ES-I3 (cell line): ENCODE measurements around the gene GGN.
"Not testable (repeated sequence)": the region's sequence is repeated elsewhere in the genome, so short reads cannot be mapped to it uniquely, and the experiment has no call there.

Source experiments
- H3K36me3 ChIP-seq: 2 replicates; pipeline ENCODE4 v1.6.1; 2013; ENCODE audit warnings: mild to moderate bottlenecking, low read length, control low read depth, moderate library complexity; ENCODE audit not compliant: insufficient read depth
- H3K4me1 ChIP-seq: 2 replicates; pipeline ENCODE4 v1.6.1; 2013; ENCODE audit warnings: mild to moderate bottlenecking, control low read depth, low read length; ENCODE audit not compliant: insufficient read depth
- H3K9ac ChIP-seq: 2 replicates; pipeline ENCODE4 v1.6.1; 2013; ENCODE audit warnings: low read depth, mild to moderate bottlenecking, low read length, moderate library complexity
- H3K9me3 ChIP-seq: 2 replicates; pipeline ENCODE4 v1.6.1; 2013; ENCODE audit warnings: mild to moderate bottlenecking, low read length, moderate library complexity; ENCODE audit not compliant: control insufficient read depth, insufficient read depth

Gene GGN

DNA sequence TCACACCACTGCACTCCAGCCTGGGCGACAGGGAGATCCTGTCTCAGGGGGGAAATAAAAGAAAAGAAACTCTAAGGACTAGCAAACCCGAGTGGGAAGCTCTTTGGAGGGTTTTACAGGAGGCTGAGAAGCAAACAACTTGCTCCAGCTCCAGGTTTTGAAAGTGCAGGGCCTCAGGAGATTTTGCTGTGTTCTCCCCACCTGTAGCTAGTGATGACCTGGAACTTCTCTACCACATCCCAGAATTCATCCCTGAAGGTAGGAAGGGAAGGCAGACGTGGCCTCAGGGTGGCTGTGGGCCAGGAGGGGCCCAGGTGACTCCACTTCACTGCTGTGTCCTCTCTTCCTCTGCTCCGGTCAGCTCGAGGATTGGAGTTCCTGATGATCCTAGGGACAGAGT lies 29.8 kb downstream of the GGN start:
- Histone ChIP-seq H3K9me3 (no peaks in the 10 kb centered on the region), H3K36me3 (no peaks in the 10 kb centered on the region), H3K9ac (no peak overlapping the region), H3K4me1 (peaks cover 5% of the 10 kb centered on the region; the same call in 1 of the 2 replicates)

DNA sequence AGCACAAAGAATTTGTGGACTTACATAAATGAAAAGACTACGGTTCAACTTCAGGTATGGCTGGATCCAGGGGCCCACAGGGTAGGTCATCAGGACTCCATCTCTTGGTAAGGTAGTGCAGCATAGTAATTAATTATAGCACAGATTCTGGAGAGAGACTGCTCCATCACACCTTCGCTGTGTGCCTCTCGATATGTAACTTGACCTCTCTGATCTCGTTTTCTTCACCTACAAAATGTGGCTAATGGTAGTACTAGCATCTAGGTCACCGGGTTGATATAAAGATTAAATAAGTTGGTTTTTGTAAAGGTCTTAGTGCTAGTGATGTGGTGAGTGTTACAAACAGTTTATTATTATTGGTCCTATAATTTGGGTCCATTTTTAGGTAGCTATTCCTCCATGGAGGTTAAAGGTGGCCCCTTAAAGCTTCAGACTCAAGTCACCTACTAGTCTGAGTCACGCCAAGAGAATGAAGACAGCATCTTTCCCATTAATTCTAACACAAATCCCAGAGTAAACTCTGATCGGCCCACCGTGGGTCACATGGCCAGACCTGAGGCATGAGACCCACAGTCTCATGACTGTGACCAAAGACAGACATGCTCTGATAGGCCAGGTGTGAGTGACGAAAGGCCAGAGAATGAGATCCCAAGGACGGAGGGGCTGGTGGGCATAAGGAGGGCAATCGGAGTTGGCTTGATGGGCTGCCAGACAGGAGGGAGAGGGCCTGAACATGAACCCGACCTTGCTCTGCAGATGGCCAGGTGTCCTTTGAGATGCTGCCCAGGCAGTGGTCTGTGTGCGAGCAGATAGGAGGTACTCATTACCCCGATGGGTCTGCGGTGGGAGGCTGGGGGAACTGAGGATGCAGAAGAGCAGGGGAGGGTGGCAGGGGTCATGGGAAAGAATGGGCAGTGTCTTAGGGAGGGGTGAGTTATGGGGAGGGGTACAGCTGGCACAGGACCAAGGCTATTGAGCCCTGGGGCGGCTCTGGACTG lies 31.8 kb downstream of the GGN start:
- Histone ChIP-seq H3K36me3 (no peaks in the 10 kb centered on the region), H3K4me1 (peaks cover 5% of the 10 kb centered on the region; the same call in 1 of the 2 replicates), H3K9ac (no peak overlapping the region), H3K9me3 (no peaks in the 10 kb centered on the region)

DNA sequence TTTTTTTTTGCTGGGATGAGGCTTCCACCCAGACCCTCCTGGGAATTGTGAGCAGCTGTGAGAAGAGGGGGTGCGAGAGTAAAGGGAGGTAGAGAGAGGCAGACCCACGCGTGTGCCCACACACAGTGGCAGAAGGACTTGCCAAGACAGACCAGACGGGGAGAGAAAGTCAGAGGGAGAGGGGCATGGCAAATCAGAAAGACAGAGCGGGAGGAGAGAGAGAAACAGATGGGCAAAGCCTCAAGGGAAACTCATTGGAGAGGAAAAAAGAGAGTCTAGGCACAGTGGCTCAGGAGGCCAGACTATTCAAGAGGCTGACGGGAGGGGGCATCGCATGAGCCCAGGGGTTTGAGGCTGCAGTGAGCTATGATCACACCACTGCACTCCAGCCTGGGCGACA lies 35.2 kb downstream of the GGN start:
- Histone ChIP-seq H3K36me3 (no peaks in the 10 kb centered on the region), H3K9me3 (no peaks in the 10 kb centered on the region), H3K9ac (no peak overlapping the region), H3K4me1 (peaks cover 5% of the 10 kb centered on the region; the same call in 1 of the 2 replicates)

DNA sequence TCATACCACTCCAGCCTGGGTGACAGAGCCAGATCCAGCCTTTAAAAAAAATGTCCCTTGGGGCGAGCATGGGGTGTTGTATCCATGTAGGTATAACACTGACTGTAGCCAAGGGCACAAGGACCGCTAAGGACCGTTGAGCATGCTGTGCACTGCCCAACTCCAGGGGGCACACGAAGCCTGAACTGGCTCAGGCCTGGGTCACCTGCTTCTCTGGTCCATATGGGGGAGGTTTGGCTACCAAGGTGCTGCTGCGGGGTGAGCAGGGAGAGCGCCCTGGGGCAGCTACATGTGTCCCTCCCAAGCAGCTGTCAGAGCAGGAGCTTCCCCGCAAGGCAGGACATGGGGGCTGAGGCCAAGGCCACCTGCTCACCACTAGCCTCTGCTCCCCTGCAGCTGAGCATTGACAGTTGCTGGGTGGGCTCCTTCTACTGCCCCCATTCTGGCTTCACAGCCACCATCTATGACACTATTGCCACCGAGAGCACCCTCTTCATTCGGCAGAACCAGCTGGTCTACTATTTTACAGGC lies 35.9 kb downstream of the GGN start:
- Histone ChIP-seq H3K9ac (no peak overlapping the region), H3K9me3 (no peaks in the 10 kb centered on the region), H3K4me1 (peaks cover 5% of the 10 kb centered on the region; the same call in 1 of the 2 replicates), H3K36me3 (no peaks in the 10 kb centered on the region)

DNA sequence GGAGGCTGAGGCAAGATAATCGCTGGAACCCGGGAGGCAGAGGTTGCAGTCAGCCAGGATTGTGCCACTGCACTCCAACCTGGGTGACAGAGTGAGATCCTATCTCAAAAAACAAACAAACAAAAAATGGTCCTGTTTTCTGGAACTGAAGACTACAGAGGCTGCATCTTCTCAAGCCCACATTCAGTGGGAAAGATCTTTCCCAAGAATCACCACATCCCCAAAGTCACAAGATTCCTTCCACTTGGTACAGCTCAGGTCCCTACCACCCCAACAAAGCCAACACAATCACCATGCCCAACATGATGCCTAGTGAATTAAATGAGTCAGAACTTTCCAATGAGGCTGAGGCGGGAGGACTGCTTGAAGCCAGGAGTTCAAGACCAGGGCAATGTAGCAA lies 37.0 kb downstream of the GGN start:
- Histone ChIP-seq H3K9ac (no peak overlapping the region), H3K4me1 (no peaks in the 10 kb centered on the region), H3K9me3 (no peaks in the 10 kb centered on the region), H3K36me3 (no peaks in the 10 kb centered on the region)

DNA sequence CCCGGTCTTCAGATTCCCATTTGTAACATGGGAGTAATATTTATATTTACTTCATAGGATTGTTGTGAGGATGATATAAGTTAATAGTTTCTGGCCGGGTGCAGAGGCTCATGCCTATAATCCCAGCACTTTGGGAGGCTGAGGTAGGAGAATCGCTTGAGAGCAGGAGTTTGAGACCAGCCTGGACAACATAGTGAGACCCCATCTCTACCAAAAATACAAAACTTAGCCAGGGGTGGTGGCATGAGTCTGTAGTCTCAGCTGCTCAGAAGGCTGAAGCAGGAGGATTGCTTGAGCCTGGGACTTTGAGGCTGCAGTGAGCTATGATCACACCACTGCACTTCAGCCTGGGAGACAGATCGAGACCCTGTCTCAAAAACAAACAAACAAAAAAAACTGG lies 41.0 kb downstream of the GGN start:
- Histone ChIP-seq H3K36me3 (no peaks in the 10 kb centered on the region), H3K9ac (no peak overlapping the region), H3K9me3 (no peaks in the 10 kb centered on the region), H3K4me1 (peaks cover 7% of the 10 kb centered on the region; the same call in 1 of the 2 replicates)

DNA sequence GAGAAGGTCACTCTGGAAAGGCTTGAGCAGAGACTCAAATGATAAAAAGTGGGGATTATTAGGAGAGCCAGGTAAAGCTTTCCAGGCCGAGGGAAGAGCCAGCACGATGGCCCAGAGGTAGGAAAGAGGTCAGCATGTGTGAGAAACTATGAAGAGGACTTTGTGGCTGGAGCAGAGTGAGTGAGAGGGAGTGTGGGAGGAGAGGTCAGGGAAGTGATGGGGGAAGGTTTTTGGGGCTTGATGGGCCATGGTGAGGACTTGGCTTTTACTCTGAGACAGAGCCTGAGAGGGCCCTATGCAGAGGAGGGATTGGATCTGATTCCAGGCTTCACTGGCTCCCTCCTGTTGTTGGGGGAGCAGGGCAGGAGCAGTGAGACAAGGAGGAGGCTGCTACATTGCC lies 46.9 kb downstream of the GGN start:
- no peaks in the 10 kb centered on the region for H3K9me3 ChIP-seq
- no peak overlapping the region for H3K9ac ChIP-seq
- H3K36me3 ChIP-seq: no peaks in the 10 kb centered on the region
- peaks cover 7% of the 10 kb centered on the region; the same call in 1 of the 2 replicates for H3K4me1 ChIP-seq

DNA sequence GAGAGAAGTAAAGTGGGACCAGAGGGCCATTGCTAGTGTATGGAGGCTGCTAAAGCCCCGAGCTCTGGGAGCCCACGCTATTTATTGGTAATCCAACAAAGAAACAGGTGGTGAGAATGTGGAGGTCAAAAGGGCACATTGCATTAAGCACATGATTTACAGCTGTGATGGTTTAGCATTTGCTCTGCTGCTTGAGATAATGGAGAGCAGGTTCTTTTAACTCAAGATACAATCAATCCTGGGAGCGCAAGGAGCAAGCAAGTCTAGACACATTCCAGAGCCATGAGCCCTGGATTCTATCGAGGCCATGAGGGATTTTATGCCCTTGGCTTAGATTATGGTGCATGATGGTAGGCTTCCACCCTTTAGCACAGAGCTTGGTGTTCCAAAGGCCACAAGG lies 48.8 kb downstream of the GGN start:
- not testable (repeated sequence) for H3K9ac ChIP-seq, H3K36me3 ChIP-seq, H3K9me3 ChIP-seq, H3K4me1 ChIP-seq

DNA sequence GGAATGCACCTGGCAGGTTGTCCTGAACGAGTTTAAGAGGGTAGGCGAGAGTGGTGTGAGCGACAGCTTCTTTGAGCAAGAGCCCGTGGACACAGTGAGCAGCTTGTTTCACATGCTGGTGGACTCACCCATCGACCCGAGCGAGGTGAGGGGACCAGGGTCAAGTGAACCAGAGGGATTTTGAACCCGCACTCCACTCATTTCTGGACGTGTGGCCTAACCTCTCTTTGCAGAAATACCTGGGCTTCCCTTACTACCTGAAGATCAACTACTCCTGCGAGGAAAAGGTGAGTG lies 50.5 kb downstream of the GGN start:
- no peaks in the 10 kb centered on the region for H3K9me3 ChIP-seq
- H3K9ac ChIP-seq: peak overlapping the region; percentile 98; the same call in 1 of the 2 replicates
- no peaks in the 10 kb centered on the region for H3K36me3 ChIP-seq
- H3K4me1 ChIP-seq: peaks cover 3% of the 10 kb centered on the region; the same call in 1 of the 2 replicates

DNA sequence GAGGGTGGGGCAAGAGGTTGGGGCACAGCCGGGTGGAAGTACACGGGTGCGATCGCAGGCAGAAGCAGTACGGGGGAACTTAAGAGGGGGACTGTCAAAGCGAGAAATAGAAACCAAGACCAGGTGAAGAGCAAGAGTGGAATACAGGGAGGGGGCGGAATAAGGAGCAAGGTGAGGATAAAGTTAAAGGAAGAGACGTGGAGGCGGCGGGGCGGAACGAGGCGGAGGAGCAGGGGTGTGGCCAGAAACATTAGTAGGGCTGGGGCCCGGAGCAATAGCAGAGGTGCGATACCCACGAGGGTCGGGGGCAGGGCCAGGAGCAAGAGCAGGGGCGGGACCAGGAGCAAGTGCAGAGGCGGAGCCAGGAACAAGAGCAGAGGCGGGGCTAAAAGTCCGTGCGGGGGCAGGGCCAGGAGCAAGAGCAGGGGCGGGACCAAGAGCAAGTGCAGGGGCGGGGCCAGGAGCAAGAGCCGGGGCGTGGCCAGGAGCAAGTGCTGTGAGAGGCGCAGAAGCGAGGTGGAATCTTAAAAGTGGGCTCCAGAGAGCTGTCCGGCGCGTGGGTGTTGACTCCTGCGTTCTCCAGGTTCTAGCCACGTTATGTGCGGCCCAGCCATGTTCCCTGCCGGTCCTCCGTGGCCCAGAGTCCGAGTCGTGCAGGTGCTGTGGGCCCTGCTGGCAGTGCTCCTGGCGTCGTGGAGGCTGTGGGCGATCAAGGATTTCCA lies 51.0 kb downstream of the GGN start:
- peak overlapping the region; percentile 98 for H3K9ac ChIP-seq
- H3K36me3 ChIP-seq: no peaks in the 10 kb centered on the region
- peaks cover 3% of the 10 kb centered on the region; the same call in 1 of the 2 replicates for H3K4me1 ChIP-seq
- H3K9me3 ChIP-seq: no peaks in the 10 kb centered on the region

DNA sequence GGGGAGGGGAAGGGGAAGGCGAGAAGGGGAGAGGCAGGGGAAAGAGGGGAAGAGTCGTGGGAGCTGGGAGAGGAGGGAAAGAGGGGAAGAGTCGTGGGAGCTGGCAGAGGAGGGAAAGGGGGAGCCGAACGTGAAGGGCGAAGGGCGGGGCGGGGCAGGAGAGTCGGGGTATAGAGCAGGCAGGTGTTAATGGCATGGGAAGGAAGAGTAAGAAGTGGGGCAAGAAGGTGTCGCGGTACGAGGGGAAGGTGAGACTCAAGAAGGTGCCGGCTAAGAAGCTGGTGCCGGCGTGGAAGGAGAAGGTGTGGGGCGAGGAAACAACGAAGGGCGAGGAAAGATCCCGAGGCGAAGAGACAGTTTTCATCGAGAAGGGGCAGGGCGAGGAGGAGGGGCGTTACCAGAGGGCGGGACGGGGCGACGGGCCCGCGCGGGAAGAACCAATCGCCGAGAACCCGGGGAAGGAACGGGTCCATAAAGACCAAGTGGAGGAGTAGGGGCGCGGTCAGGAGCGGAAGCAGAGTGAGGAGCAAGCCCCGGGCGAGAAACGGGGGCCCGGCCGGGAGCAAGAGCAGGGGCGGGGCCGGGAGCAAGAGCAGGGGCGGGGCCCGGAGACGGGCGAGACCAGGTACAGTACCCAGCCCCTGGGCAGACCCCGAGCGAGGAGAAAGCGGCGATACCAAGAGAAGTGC lies 51.7 kb downstream of the GGN start:
- peaks cover 3% of the 10 kb centered on the region; the same call in 1 of the 2 replicates for H3K4me1 ChIP-seq
- H3K9me3 ChIP-seq: no peaks in the 10 kb centered on the region
- peak overlapping the region; percentile 98 for H3K9ac ChIP-seq
- H3K36me3 ChIP-seq: no peaks in the 10 kb centered on the region
